Neural cell (in vitro differentiated cells): ENCODE results near the gene CCDC40. TPM values are rescaled to one million over a fixed set of nuclear protein-coding genes. Genes with fewer than 3 reads are reported as not detected.

Experiments used
- H2AFZ ChIP-seq: fragments of 200-600, 300-800 bp; sonication (generic), shearing (Covaris generic); 2 replicates; pipeline ENCODE4 v1.6.0; 2014; ENCODE audit warnings: low read depth, mild to moderate bottlenecking, antibody characterized with exemption, low read length, moderate library complexity
- H3F3A ChIP-seq: fragments of 200-600 bp; shearing (Covaris generic); 2 replicates; pipeline ENCODE4 v1.6.1; 2016; ENCODE audit warnings: mild to moderate bottlenecking, moderate library complexity, mixed read lengths, antibody characterized with exemption, low read length; ENCODE audit not compliant: insufficient read depth, poor library complexity, severe bottlenecking
- H3K27ac ChIP-seq: fragments of 200-600, 300-800 bp; sonication (generic), shearing (Covaris generic); 2 replicates; pipeline ENCODE4 v1.5.1; 2014; ENCODE audit warnings: mild to moderate bottlenecking, low read length, moderate library complexity
- H3K27me3 ChIP-seq: fragments of 300-800, 200-600 bp; sonication (generic), shearing (Covaris generic); 2 replicates; pipeline ENCODE4 v1.6.0; 2014; ENCODE audit warnings: mild to moderate bottlenecking, low read depth, low read length, moderate library complexity; ENCODE audit not compliant: insufficient read depth
- H3K36me3 ChIP-seq: fragments of 300-800, 200-600 bp; sonication (generic), shearing (Covaris generic); 2 replicates; pipeline ENCODE4 v1.5.1; 2014; ENCODE audit warnings: mild to moderate bottlenecking, antibody characterized with exemption, low read length, moderate library complexity; ENCODE audit not compliant: insufficient read depth
- H3K4me2 ChIP-seq: fragments of 300-800, 200-600 bp; sonication (generic), shearing (Covaris generic); 2 replicates; pipeline ENCODE4 v1.6.0; 2014; ENCODE audit warnings: mild to moderate bottlenecking, low read length
- H3K4me3 ChIP-seq: fragments of 300-800, 200-600 bp; sonication (generic), shearing (Covaris generic); 2 replicates; pipeline ENCODE4 v1.5.1; 2014; ENCODE audit warnings: mild to moderate bottlenecking, low read length, moderate library complexity
- H3K79me2 ChIP-seq: fragments of 200-600 bp; shearing (Covaris generic); replicated peaks from 2 replicates; pipeline ENCODE4 v1.6.0; 2014; ENCODE audit warnings: mild to moderate bottlenecking, low read length, moderate library complexity; ENCODE audit not compliant: insufficient read depth
- H3K9ac ChIP-seq: fragments of 300-800, 200-600 bp; sonication (generic), shearing (Covaris generic); 2 replicates; pipeline ENCODE4 v1.6.1; 2016; ENCODE audit warnings: mild to moderate bottlenecking, low read length, mixed read lengths
- H3K9me2 ChIP-seq: fragments of 200-600 bp; shearing (Covaris generic); 2 replicates; pipeline ENCODE4 v1.6.1; 2016; ENCODE audit warnings: mild to moderate bottlenecking, low read length, mixed read lengths; ENCODE audit not compliant: insufficient read depth
- H3K9me3 ChIP-seq: fragments of 200-600, 300-800 bp; sonication (generic), shearing (Covaris generic); 2 replicates; pipeline ENCODE4 v1.6.1; 2016; ENCODE audit warnings: mild to moderate bottlenecking, mixed run types, low read length, moderate library complexity, mixed read lengths
- H4K20me1 ChIP-seq: fragments of 200-600 bp; shearing (Covaris generic); 2 replicates; pipeline ENCODE4 v1.6.1; 2016; ENCODE audit warnings: mild to moderate bottlenecking, mixed run types; ENCODE audit not compliant: insufficient read depth
- EP300 ChIP-seq: fragments of 450-650 bp; conservative IDR thresholded peaks from 2 replicates; pipeline ENCODE4 v1.6.1; 2014; ENCODE audit warnings: antibody characterized with exemption, mild to moderate bottlenecking, moderate library complexity; ENCODE audit not compliant: poor library complexity, severe bottlenecking
- EZH2 ChIP-seq: fragments of 200-600, 300-800 bp; shearing (Covaris generic), sonication (generic); IDR thresholded peaks from 2 replicates; pipeline ENCODE4 v1.6.1; 2014; ENCODE audit warnings: antibody characterized with exemption, low read length, borderline replicate concordance, mild to moderate bottlenecking; ENCODE audit not compliant: insufficient read depth, poor library complexity, severe bottlenecking
- MXI1 ChIP-seq: fragments of 450-650 bp; conservative IDR thresholded peaks from 2 replicates; pipeline ENCODE4 v1.6.1; 2014; ENCODE audit warnings: antibody characterized with exemption, mild to moderate bottlenecking; ENCODE audit not compliant: poor library complexity, severe bottlenecking
- POLR2AphosphoS5 ChIP-seq: IDR thresholded peaks from 2 replicates; pipeline ENCODE4 v1.6.1; 2012
- RAD21 ChIP-seq: fragments of 450-650 bp; conservative IDR thresholded peaks from 2 replicates; pipeline ENCODE4 v1.6.1; 2014; ENCODE audit warnings: antibody characterized with exemption, mild to moderate bottlenecking, moderate library complexity
- SMC3 ChIP-seq: fragments of 450-650 bp; conservative IDR thresholded peaks from 2 replicates; pipeline ENCODE4 v1.6.1; 2014; ENCODE audit warnings: antibody characterized with exemption, mild to moderate bottlenecking, moderate library complexity; ENCODE audit not compliant: poor library complexity
- TAF1 ChIP-seq: IDR thresholded peaks from 2 replicates; pipeline ENCODE4 v1.6.1; 2012; ENCODE audit warnings: low read depth
- polyA plus RNA-seq: library from polyadenylated mRNA; depleted of rRNA; stranded (reverse); fragments of >200 nt; gene quantifications from 2 replicates; pipeline ENCODE4 v1.2.3, GENCODE V29; 2014
- TF ChIP-seq, protein P1 (sequence below): fragments of 450-650 bp; IDR thresholded peaks from 2 replicates; pipeline ENCODE4 v1.5.1; 2014; ENCODE audit warnings: antibody characterized with exemption, mild to moderate bottlenecking, moderate library complexity; ENCODE audit not compliant: poor library complexity, severe bottlenecking
- TF ChIP-seq, protein P2 (sequence below): IDR thresholded peaks from 2 replicates; pipeline ENCODE4 v1.6.1; 2012; ENCODE audit warnings: borderline replicate concordance

Gene CCDC40
- polyA plus RNA-seq, 1 donor from 2014 or later = 5.5 TPM

DNA sequence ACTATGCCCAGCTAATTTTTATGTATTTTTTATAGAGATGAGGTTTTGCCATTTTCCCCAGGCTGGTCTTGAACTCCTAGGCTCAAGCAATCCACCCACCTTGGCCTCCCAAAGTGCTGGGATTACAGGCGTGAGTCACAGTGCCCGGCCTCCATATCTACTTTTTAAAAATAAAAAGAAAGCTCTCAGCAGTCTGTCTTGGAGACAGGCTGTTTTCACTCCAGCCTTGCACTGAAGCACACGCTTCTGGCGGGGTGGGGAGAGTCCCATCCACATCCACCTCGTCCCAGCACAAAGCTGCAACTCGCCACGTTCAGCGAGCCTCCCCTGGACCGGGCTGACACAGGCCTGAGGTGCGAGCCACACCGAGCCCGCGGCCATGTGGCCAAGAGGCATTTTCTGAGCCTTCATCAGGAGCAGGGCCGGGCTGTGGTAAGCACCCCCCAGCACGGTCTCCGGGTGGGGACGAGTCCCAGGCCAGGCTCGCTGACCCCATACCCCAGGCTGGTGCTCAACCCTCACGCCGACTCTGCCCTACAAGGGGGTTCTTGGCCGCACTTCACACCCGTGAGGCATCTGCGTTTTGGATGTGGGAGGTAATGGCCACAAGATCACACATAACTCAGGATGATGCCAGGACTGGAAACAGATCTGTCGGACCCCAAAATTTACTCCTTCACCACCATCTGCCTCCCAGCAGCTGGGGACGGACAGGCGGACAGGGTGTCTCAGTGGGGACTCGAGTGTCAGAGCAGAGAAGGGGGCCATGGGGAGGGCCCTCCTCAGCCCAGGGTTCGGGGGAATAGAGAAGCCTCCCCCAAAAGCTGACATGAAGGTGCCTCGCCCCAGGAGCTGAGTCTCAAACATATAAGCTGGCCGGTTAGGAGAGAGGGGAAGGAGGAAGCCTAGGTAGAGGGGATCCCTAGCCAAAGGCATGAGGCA, 29.4 kb upstream of the CCDC40 start:
- H3K27ac ChIP-seq = no peak overlapping the region

DNA sequence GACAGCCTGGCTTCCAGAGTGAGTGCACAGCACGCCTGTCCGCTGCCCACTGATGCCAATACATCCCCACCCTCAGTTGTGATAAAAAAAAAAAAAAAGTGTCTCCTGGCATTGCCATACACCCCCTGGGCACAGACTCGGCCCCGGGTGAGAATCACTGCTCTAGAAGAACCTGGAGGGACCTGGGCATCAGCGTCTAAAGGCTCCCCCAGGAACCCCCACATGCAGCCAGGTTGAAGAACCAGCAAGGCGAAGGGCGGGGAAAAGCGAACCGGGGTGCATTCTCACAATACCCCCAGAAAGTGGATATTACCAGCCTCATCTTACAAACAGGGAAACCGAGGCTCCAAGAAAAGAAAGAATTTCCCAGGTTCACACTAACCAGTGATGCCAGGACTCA, 28.5 kb upstream of the CCDC40 start:
- no peak overlapping the region for H3K9ac ChIP-seq
- no peaks in the 10 kb centered on the region for H3K79me2 ChIP-seq
- H4K20me1 ChIP-seq = no peaks in the 10 kb centered on the region
- TF ChIP-seq EZH2 (no peak), MXI1 (no peak), SMC3 (no peak), TAF1 (no peak), EP300 (no peak), POLR2AphosphoS5 (no peak), RAD21 (no peak)
- TF ChIP-seq, protein P1, sequence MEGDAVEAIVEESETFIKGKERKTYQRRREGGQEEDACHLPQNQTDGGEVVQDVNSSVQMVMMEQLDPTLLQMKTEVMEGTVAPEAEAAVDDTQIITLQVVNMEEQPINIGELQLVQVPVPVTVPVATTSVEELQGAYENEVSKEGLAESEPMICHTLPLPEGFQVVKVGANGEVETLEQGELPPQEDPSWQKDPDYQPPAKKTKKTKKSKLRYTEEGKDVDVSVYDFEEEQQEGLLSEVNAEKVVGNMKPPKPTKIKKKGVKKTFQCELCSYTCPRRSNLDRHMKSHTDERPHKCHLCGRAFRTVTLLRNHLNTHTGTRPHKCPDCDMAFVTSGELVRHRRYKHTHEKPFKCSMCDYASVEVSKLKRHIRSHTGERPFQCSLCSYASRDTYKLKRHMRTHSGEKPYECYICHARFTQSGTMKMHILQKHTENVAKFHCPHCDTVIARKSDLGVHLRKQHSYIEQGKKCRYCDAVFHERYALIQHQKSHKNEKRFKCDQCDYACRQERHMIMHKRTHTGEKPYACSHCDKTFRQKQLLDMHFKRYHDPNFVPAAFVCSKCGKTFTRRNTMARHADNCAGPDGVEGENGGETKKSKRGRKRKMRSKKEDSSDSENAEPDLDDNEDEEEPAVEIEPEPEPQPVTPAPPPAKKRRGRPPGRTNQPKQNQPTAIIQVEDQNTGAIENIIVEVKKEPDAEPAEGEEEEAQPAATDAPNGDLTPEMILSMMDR = no peak
- TF ChIP-seq, protein P2, sequence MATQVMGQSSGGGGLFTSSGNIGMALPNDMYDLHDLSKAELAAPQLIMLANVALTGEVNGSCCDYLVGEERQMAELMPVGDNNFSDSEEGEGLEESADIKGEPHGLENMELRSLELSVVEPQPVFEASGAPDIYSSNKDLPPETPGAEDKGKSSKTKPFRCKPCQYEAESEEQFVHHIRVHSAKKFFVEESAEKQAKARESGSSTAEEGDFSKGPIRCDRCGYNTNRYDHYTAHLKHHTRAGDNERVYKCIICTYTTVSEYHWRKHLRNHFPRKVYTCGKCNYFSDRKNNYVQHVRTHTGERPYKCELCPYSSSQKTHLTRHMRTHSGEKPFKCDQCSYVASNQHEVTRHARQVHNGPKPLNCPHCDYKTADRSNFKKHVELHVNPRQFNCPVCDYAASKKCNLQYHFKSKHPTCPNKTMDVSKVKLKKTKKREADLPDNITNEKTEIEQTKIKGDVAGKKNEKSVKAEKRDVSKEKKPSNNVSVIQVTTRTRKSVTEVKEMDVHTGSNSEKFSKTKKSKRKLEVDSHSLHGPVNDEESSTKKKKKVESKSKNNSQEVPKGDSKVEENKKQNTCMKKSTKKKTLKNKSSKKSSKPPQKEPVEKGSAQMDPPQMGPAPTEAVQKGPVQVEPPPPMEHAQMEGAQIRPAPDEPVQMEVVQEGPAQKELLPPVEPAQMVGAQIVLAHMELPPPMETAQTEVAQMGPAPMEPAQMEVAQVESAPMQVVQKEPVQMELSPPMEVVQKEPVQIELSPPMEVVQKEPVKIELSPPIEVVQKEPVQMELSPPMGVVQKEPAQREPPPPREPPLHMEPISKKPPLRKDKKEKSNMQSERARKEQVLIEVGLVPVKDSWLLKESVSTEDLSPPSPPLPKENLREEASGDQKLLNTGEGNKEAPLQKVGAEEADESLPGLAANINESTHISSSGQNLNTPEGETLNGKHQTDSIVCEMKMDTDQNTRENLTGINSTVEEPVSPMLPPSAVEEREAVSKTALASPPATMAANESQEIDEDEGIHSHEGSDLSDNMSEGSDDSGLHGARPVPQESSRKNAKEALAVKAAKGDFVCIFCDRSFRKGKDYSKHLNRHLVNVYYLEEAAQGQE = no peak
- H3K36me3 ChIP-seq = no peaks in the 10 kb centered on the region
- H3K27me3 ChIP-seq = no peaks in the 10 kb centered on the region
- H3K27ac ChIP-seq = no peak overlapping the region
- H3K4me2 ChIP-seq = no peak overlapping the region
- H3K4me3 ChIP-seq = no peak overlapping the region
- H2AFZ ChIP-seq = no peak overlapping the region
- H3K9me3 ChIP-seq = no peaks in the 10 kb centered on the region
- H3K9me2 ChIP-seq = no peaks in the 10 kb centered on the region
- no peaks in the 10 kb centered on the region for H3F3A ChIP-seq

More for the DNA sequence above, 29.4 kb upstream of the CCDC40 start:
- no peaks in the 10 kb centered on the region for H3K9me2 ChIP-seq
- H3K4me2 ChIP-seq = no peak overlapping the region
- H3K79me2 ChIP-seq = no peaks in the 10 kb centered on the region
- no peaks in the 10 kb centered on the region for H3K27me3 ChIP-seq
- no peak overlapping the region for H3K4me3 ChIP-seq
- H3K9me3 ChIP-seq = no peaks in the 10 kb centered on the region
- no peaks in the 10 kb centered on the region for H4K20me1 ChIP-seq
- no peaks in the 10 kb centered on the region for H3F3A ChIP-seq
- TF ChIP-seq MXI1 = no peak
- TF ChIP-seq, protein P2 = no peak
- TF ChIP-seq, protein P1 = no peak
- TF ChIP-seq POLR2AphosphoS5 = no peak
- TF ChIP-seq EP300 = no peak
- TF ChIP-seq TAF1 = no peak
- TF ChIP-seq EZH2 = no peak
- no peak for TF ChIP-seq RAD21
- TF ChIP-seq SMC3 = no peak
- no peak overlapping the region for H2AFZ ChIP-seq
- no peaks in the 10 kb centered on the region for H3K36me3 ChIP-seq
- no peak overlapping the region for H3K9ac ChIP-seq
